ENCODE measurements around the gene KIF5C. TPM values are rescaled to one million over a fixed set of nuclear protein-coding genes. Genes with fewer than 3 reads are reported as not detected.
"Not testable (repeated sequence)": the region's sequence is repeated elsewhere in the genome, so short reads cannot be mapped to it uniquely, and the experiment has no call there.

The KIF5C gene
- total and polyA plus RNA-seq, 8 donors = under 0.01 to 14.7 (median 2.4) TPM

DNA sequence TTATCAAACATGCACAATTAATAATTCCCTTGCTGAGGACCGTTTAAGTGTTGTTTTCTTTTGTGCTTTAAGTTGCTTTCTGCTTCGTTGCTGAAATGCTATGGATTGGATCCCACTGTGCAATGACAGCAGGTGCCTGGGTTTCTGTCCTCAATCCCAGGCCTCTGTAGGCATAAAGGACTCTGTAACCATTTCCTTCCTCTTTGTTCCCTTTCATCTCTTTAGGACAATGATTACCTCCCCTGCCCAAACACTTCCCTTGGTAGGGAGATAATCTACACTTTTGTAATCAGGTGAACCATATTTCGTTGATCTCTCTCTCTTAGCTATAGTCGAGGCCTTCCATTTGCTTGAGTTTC lies 104.9 kb downstream of the KIF5C start:
- intact Hi-C loops (cut with DNase I; ENCODE audit: low total_unique reads) = no loop called here
- Histone ChIP-seq H3K4me1 (no peaks in the 10 kb centered on the region), H3K9me3 (no peaks in the 10 kb centered on the region), H3K36me3 (peaks cover 0 to 4% (median 0%) of the 10 kb centered on the region in 4 donors), H3K27me3 (no peaks in the 10 kb centered on the region), H3K4me3 (no peak overlapping the region), H3K27ac (no peak overlapping the region)
- 33 to 59% (median 53%) methylated on average over 4 of the region's 4 CpGs for WGBS, 5 donors
- DNase-seq = no peak
- TF ChIP-seq EP300 (IDR thresholded peaks at IDR 0.05) = no peak
- TF ChIP-seq, protein P1, sequence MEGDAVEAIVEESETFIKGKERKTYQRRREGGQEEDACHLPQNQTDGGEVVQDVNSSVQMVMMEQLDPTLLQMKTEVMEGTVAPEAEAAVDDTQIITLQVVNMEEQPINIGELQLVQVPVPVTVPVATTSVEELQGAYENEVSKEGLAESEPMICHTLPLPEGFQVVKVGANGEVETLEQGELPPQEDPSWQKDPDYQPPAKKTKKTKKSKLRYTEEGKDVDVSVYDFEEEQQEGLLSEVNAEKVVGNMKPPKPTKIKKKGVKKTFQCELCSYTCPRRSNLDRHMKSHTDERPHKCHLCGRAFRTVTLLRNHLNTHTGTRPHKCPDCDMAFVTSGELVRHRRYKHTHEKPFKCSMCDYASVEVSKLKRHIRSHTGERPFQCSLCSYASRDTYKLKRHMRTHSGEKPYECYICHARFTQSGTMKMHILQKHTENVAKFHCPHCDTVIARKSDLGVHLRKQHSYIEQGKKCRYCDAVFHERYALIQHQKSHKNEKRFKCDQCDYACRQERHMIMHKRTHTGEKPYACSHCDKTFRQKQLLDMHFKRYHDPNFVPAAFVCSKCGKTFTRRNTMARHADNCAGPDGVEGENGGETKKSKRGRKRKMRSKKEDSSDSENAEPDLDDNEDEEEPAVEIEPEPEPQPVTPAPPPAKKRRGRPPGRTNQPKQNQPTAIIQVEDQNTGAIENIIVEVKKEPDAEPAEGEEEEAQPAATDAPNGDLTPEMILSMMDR (IDR thresholded peaks at IDR 0.05) = no peak
- no peak for TF ChIP-seq POLR2AphosphoS5 (IDR thresholded peaks at IDR 0.05)
- no peak for TF ChIP-seq POLR2A (IDR thresholded peaks at IDR 0.05)

DNA sequence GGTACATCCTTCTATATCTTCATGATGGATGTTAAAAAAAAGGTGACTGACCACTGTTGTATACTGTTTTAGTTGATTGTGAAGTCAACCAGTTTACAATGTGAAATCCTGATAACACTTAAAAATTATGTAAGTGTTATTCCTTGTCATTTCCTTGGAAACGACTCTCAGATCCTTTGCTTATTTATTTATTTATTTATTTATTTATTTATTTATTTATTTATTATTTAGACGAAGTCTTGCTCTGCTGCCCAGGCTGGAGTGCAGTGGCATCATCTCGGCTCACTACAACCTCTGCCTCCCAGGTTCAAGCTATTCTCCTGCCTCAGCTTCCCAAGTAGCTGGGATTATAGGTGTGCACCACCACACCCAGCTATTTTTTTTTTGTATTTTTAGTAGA lies 105.5 kb downstream of the KIF5C start:
- H3K27ac ChIP-seq; H3K4me3 ChIP-seq; H3K27me3 ChIP-seq; H3K9me3 ChIP-seq; H3K4me1 ChIP-seq; intact Hi-C loops (cut with DNase I; ENCODE audit: low total_unique reads); DNase-seq; H3K36me3 ChIP-seq: not testable (repeated sequence)
- 88 to 94% (median 89%) methylated on average over 3 of the region's 3 CpGs for WGBS, 5 donors

DNA sequence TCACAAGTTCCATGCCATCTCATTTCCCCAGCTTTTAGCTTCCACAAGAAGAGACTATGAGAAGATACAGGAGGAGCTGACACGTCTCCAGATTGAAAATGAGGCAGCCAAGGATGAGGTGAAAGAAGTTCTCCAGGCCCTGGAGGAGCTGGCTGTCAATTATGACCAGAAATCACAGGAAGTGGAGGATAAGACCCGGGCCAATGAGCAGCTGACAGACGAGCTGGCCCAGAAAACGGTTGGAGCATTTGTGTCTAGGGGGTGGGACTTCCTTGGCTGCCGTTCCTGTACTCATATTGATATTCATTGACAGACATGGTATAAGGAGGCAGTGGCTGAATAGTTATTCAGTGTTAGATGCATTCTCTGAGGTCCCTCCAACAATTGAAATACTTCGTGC lies 106.3 kb downstream of the KIF5C start:
- H3K27me3 ChIP-seq = no peaks in the 10 kb centered on the region
- H3K27ac ChIP-seq = no peak overlapping the region
- no peak for DNase-seq
- peaks cover 0 to 4% (median 0%) of the 10 kb centered on the region in 4 donors for H3K36me3 ChIP-seq
- H3K4me3 ChIP-seq = no peak overlapping the region
- 89 to 97% (median 92%) methylated on average over 6 of the region's 6 CpGs for WGBS, 5 donors
- no peaks in the 10 kb centered on the region for H3K4me1 ChIP-seq
- TF ChIP-seq POLR2A (IDR thresholded peaks at IDR 0.05) = no peak
- TF ChIP-seq, protein P1 (IDR thresholded peaks at IDR 0.05) = no peak
- no peak for TF ChIP-seq POLR2AphosphoS5 (IDR thresholded peaks at IDR 0.05)
- no peak for TF ChIP-seq EP300 (IDR thresholded peaks at IDR 0.05)
- H3K9me3 ChIP-seq = no peaks in the 10 kb centered on the region
- intact Hi-C loops (cut with DNase I; ENCODE audit: low total_unique reads) = no loop called here

DNA sequence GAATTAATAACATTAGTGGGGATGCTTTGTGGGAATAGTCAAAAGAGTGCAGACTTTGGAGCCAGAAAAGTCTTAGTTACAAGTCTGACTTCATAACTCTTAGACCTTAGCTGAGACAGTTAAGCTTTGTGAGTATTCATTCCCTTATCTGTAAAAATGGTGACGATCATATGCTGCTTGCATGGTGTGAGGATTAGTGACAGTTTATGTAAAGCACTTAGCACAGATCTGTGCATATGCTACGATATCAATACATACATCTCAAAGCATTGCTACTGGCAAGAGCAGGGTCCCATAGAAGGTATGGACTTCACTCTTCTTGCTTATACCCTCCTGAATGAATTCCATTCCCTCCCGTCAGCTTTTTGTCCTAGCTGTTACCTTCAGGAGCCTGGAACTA lies 106.8 kb downstream of the KIF5C start:
- Histone ChIP-seq H3K27ac (no peak overlapping the region), H3K36me3 (peaks cover 0 to 4% (median 0%) of the 10 kb centered on the region in 4 donors), H3K4me1 (no peaks in the 10 kb centered on the region), H3K9me3 (no peaks in the 10 kb centered on the region), H3K27me3 (no peaks in the 10 kb centered on the region), H3K4me3 (no peak overlapping the region)
- no peak for DNase-seq
- intact Hi-C loops (cut with DNase I; ENCODE audit: low total_unique reads) = no loop called here
- 83 to 94% (median 89%) methylated on average over 3 of the region's 3 CpGs for WGBS, 5 donors
- TF ChIP-seq EP300 (IDR thresholded peaks at IDR 0.05) = no peak
- no peak for TF ChIP-seq POLR2A (IDR thresholded peaks at IDR 0.05)
- TF ChIP-seq, protein P1 (IDR thresholded peaks at IDR 0.05) = no peak
- TF ChIP-seq POLR2AphosphoS5 (IDR thresholded peaks at IDR 0.05) = no peak

DNA sequence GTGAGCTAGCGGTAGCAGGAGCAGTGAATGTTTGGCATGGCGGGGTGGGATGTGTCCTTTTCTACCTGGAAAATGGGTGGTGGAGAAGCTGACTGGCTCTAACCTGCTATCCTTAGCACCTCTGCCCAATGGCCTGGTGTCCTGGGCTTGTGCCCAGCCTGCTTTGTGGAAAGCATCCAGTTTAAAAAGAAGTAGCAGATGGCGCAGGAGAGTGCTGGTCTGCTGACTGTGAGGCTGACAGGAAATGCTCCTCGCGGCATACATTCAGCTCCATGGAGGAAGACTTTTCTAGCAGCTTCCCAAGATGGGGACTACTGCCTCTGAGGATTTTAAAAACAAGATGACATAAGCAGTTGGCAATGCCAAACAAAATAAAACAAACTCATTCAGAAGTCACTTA lies 107.3 kb downstream of the KIF5C start:
- Histone ChIP-seq H3K27ac (no peak overlapping the region), H3K9me3 (no peaks in the 10 kb centered on the region), H3K36me3 (peaks cover 0 to 4% (median 0%) of the 10 kb centered on the region in 4 donors), H3K27me3 (no peaks in the 10 kb centered on the region), H3K4me1 (no peaks in the 10 kb centered on the region), H3K4me3 (no peak overlapping the region)
- intact Hi-C loops (cut with DNase I; ENCODE audit: low total_unique reads) = no loop called here
- no peak for DNase-seq
- WGBS, 5 donors = 78 to 91% (median 89%) methylated on average over 5 of the region's 5 CpGs
- no peak for TF ChIP-seq EP300 (IDR thresholded peaks at IDR 0.05)
- TF ChIP-seq POLR2A (IDR thresholded peaks at IDR 0.05) = no peak
- TF ChIP-seq, protein P1 (IDR thresholded peaks at IDR 0.05) = no peak
- no peak for TF ChIP-seq POLR2AphosphoS5 (IDR thresholded peaks at IDR 0.05)

Data from stomach (tissue), 9 donors.